NCI-H524 treated with DMSO at 0.1 percent for 48 hours (cell line): Measurements from ENCODE around the gene ST7.
"Not testable (repeated sequence)": the region's sequence is repeated elsewhere in the genome, so short reads cannot be mapped to it uniquely, and the experiment has no call there.

Experiments
- DNase-seq: peaks from one replicate; lab custom pipeline; 2025; lab: John Stamatoyannopoulos, UW

The ST7 gene, protein sequence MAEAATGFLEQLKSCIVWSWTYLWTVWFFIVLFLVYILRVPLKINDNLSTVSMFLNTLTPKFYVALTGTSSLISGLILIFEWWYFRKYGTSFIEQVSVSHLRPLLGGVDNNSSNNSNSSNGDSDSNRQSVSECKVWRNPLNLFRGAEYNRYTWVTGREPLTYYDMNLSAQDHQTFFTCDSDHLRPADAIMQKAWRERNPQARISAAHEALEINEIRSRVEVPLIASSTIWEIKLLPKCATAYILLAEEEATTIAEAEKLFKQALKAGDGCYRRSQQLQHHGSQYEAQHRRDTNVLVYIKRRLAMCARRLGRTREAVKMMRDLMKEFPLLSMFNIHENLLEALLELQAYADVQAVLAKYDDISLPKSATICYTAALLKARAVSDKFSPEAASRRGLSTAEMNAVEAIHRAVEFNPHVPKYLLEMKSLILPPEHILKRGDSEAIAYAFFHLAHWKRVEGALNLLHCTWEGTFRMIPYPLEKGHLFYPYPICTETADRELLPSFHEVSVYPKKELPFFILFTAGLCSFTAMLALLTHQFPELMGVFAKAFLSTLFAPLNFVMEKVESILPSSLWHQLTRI

DNA sequence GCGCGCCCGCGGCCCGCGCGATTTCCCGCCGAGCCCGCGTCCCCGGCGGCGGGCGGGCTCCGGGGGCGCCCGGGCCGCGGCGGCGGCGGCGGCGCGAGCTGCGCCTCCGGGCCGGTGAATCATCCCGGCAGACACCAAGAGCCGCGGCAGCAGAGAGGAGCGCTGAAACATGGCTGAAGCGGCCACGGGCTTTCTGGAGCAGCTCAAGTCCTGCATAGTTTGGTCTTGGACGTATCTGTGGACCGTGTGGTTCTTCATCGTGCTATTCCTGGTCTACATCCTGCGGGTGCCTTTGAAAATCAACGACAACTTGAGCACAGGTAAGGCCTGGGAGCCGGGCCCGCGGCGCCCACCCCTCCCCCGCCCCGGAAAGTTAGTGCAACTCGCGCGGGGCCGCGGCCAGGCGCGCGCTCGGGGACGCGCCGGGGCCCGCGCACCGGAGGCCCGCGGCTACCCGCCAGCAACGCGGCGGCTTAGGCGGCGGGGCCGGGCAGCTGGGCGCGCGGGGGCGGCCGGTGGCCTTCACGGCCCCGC lies at the start of gene ST7:
TSS of gene ST7 (plus strand) at position 130 of the 534 bp plus-strand sequence. CDS start at position 170, 40 bp downstream.
- no peak for DNase-seq

DNA sequence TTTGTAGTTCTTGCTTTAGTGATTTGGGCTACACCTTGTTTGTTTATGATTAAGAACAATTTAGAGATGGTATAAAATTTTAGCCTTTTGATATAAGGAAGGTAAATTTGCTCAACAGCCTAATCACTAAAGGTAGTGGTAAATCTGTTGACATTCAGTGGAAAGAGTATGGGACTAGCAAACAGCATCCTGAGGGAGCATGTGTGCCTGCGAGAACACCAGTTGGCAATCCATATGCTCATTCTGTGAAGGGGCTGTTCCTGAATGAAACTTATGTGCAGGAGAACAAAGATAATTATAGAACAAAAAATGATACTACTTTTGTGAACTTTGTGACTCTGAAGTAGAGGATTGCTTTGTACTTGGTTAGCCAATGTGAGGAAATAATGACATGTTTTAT lies 46.9 kb upstream of the ST7 start:
- no peak for DNase-seq

DNA sequence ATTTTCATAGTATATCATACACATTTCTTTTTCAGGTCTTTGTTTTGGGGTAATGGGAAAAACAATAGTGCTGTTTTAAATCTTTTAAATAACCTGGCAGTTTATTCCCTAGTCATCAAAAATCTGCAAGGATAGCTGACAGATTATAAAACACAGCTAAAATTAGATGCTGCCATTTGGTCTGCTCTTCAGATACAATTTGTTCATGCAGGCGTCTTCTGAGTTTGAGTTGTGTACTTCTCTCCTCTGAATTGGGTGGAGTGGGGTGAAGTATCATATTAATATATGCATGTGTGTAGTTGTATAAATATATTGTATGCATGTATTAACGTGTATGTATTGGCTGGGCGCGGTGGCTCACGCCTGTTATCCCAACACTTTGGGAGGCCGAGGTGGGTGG lies 42.9 kb upstream of the ST7 start:
- DNase-seq, result no peak

DNA sequence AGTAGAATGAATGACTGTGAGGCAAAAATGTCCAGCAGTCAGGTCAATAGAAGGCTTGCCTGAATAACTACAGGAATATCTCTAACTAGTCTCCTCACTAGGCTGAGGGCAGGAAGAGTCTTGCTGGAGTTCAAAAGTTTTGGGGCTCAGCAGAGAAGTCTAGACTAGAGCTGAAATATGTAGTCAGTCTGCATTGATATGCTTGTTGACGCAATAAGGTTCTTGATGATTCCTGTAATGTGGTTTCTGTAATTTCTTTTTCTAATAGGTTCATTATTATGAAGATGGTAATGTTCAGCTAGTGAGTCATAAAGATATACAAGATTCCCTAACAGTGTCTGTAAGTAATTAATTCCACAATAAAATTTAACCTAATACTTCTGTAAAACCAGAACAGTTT lies 41.5 kb upstream of the ST7 start:
- no peak for DNase-seq

DNA sequence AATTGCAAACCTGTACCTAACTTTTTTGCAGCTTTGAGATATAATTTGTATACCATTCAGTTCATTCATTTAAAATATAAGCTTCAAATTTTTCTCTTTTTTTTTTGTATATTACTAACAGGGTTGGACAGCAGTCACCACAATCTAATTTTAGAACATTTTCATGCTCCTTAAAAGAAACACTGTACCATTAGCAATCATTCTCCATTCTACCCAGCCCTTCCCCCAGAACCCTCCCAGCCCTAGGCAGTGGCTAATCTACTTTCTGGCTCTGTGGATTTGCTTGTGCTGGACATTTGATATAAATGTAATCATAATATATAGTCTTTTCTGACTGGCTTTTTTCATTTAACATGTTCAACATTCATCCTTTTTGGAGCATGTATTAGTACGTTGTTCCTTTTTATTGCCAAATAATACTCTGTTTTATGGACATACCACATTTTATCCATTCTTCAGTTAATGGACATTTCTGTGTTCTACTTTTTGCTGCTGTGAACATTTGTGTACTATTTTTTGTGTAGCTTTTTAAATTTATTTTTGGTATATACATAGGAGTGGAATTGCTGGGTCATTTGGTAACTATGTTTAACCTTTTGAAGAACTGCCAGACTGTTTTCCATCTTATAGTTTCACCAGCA lies 40.9 kb upstream of the ST7 start:
- DNase-seq, result no peak

DNA sequence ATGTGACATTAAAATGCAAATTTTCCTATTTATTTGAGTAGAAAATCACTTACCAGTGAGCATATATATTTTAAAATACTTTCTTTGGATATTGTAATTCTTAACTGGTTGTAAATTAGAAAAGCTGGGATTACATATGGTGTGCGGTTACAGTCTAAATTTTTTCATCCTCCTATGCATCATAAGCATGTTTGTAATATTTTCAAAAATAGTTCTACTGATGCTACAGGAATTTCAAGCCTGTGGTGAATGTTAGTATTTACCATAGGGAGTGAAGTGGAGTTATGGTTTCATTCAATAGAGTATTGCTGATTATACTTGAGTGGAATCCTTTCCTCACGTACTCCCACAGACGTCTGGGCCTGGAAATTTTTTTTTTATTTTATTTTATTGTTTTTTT lies 34.6 kb upstream of the ST7 start:
- DNase-seq, result no peak

DNA sequence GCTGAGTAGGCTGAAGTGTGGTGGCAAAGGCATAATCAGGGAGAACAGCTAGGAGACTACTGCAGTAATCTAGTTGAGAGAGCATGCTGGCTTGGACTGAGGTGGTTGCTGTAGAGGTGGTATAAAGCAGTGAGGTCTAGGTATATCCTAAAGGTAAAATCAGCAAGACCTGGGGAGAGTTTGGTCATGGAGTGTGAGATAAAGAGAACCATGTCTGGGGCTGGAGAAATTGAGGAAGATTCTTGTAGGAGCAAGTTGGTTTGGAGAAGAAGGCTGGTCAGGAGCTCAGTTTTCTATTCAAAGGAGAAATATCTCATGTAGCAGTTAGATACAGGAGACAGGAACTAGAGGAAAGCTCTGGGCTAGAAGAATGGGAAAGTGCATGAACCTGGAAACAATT lies 32.9 kb upstream of the ST7 start:
- DNase-seq, result no peak

DNA sequence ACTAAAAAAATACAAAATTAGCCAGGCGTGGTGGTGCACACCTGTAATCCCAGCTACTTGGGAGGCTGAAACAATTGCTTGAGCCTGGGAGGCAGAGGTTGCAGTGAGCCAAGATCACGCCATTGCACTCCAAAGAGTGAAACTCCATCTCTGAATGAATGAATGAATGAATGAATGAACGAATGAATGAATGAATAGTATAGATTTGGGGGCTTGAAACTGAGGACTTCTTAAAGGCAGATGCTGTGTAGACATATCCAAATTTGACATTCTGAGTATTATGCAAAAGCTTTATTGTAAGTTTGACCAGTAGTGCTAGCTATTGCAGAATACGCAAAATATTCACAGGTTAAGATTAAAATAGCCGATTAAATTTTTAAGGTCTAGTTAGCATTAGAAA lies 30.8 kb upstream of the ST7 start:
- no peak for DNase-seq

DNA sequence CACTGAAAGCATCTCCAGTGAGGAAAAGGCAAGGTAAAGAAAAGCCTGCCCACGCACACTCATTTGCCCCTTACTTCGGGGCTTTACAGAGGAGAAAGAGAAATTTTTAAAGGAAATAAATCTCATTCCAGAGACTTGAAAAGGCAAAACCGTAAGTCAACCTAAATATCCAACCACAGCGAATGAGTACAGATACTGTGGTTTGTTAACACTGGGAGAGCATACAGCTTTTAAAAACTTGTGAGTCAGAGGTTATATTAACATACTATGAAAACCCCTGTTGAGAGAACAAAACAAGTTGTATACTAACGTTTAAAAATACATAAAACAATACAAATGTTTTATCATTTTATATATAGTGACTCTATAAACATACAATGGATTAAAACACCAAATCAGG lies 28.6 kb upstream of the ST7 start:
- DNase-seq, result no peak

DNA sequence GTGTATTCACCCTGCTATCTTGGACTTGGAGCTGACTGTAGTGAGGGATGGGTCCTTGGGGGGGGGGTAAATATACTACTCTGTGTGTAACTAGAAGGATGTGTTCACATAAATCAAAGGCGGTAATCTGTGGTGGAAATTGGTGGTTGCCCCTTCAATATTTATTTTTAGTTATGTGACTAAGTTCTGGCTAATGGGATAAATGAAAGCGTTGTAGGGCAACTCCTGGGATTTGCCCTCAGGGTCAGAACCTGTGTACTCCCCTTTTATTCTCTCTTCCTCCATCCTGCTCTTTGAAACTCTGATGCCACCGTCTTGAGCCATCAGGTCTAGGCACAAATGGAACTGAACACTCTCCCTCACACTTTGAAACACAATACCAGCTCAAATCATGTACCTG lies 24.3 kb upstream of the ST7 start:
- DNase-seq, result no peak

DNA sequence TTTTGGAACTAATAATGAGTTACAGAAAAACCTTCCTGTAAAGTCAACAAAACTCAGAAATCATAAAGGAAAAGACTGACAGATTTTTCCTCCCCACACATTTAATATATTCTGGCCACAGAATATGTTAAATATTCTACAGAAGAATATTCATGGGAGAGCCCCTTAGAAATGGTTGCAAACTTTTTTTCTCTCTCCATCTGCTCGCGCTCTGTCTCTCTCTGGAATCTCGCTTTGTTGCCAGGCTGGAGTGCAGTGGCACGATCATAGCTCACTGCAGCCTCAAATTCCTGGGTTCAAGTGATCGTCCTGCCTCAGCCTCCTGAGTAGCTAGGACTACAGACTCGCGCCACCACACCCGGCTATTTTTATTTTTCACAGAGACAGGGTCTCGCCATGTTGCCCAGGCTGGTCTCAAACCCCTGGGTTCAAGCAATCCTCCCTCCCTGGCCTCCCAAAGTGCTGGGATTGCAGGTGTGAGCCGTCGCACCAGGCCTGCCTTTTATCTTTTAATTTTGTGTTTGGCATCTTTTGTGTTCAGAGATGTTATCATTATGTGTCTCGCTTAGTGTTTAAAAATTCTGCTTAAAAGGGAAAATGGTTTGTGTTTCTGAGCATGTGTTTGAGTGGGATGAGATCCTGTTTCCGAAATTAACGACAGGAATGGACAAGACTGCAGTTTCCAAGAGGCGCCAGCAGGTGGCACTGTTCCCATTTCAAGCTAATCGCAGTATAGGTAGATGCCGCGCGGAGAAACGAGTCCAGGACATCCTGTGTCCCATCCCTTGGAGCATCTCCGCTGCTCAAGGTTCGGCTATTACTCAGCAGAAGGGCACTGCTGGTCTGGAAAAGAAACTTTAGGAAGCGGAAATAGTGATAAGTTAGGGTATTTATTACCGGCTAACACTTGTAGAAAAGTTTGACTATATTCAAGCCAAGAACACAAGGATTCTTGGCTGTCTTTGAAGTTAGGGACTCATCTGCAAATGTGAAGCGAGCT lies 23.1 kb upstream of the ST7 start:
- DNase-seq, result no peak

DNA sequence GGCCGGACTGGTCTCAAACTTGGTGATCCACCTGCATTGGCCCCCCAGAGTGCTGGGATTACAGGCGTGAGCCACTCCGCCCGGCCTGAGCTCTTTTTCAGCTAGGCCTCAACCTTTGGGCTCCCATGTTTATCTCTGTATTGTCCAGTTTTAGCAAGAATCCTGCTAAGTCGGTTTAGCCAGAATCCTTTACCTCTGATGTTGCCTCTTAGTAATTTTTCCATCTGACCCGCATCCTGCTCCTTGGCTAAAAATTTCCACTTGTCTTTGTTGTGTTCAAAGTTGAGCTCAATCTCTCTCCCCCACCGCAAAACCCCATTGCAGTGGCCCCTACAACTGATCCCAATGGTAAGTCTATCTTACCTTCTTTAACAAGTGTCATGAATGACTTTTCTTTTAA lies 20.7 kb upstream of the ST7 start:
- DNase-seq, result no peak

DNA sequence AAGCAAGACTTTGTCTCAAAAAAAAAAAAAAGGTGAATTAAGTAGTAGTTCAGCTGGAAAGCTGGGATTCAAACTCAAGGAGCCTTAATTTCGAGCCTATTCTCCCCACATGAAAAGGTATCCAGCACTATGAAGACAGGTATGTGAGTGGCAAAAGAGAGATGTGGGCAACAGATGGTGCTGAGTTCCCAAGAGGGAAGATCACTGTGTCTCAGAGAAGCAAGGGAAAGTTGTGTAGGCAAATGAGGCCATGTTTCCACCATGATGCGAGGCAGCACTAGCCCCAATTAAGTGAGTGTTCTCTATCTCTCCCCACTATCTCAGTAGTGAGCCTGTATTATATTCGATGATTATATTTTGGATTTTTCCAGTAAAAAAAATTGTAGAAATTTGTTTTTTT lies 19.8 kb upstream of the ST7 start:
- no peak for DNase-seq

DNA sequence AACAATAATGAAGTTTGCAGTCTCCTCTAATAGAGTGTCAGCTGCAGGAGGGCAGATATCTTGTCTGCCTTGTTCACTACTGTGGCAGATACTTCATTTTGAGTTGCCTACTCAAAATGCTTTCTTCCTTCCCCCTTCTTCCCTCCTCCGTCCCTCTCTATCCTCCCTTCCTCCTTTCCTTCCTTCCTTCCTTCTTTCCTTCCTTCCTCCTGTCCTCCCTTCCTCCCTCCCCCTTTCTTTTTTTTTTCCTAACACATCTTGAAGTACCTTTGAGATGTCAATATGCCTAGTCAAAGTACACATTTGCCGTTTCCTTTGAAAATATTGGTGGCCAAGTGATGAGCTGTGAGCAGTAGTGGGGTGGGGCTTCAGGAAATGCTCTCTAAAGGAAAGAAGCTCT lies 18.7 kb upstream of the ST7 start:
- DNase-seq, result no peak

DNA sequence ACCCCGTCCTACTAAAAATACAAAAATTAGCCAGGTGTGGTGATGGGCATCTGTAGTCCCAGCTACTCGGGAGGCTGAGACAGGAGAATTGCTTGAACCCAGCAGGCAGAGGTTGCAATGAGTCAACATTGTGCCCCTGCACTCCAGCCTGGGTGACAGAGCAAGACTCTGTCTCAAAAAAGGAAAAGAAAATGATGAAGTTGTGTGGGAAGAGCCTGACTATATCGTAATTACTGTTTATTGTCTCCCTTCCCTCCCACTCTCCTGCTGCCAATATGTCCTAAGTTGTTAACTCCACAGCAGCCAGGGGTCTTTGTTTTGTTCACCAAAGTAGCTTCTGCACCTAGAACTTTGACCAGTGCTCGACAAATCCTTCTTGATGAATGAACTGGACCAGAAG lies 16.5 kb upstream of the ST7 start:
- not testable (repeated sequence) for DNase-seq

DNA sequence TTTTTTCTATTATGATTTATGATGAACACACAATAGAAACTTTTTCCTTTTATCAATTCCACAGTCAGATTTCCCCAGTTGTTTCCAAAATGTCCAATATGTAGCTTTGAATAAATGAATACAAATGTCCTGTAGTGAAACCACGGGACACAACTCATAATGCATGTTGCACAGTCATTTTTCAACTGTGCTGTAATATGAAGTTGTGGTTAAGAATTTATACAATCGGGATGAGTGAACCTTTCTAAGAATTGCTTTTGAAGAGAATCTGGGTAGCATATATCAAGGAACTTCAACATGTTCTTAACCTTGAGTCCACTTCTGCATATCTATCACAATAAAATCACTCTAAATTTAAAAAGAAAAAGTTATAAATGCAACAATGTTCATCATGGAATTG lies 14.6 kb upstream of the ST7 start:
- no peak for DNase-seq

DNA sequence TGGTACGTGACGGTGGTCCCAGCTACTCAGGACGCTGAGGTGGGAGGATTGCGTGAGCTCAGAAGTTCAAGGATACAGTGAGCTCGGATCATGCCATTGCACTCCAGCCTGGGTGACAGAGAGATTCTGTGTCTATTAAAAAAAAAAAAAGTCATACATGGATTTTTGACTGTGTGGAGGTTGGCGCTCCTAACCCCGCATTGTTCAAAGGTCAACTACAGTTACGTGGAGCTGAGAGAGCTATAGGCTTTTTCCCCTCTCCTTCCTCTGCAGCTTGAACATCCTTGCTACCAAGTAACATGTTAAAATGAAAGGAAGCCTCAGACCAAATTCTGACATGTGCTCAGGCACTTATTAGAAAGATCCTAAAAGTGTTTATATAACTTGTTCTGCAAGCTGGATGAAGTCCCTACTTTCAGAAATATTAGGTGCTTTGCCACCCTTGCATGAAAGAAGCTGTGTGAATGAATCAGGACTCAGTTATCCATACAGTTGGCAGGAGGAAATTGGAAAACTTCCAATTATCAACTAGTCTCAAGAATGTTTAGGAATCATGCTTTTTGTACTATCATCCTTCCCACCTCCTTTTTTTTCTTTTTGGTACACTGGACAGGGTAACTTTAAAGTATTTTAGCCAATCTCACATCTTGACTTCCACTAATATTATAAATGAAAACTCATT lies 12.5 kb upstream of the ST7 start:
- DNase-seq, result no peak

DNA sequence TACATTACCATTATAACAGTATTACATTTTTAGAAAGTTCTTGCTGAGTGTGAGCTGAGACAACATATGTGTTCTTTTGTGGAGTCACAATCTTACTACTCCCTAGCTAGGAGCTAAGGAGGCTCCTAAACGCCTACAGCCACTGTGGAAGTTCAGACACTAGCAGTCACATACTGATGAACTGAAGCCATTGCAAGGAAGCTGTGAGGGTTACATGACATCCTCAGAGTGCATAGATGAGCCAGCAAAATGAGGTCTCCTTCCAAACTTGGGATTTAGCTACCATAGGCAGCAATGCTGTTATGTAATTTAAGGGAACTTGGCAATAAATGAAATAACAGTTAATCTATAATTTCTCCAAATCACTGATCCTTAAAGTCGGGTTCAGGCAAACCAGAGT lies 10.8 kb upstream of the ST7 start:
- DNase-seq, result no peak

DNA sequence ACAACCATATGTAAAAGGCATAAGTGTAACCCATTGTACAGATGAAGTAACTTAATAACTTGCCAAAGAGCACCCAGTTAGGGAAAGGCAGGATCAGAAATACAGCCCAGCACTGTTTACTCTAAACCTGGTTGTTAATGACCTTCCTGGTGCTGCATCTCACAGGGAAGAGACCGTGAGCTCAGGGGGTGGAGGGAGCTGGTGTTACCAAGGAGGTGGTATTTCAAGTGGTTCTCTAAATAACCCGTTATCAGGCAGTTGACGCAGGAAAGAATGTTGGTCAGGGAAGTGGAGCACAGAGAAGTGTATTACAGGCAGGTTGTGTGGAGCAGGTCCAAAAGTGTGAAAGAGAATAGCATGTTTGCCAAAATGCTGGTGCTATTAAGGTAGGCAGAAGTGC lies 4.4 kb upstream of the ST7 start:
- DNase-seq, result no peak

DNA sequence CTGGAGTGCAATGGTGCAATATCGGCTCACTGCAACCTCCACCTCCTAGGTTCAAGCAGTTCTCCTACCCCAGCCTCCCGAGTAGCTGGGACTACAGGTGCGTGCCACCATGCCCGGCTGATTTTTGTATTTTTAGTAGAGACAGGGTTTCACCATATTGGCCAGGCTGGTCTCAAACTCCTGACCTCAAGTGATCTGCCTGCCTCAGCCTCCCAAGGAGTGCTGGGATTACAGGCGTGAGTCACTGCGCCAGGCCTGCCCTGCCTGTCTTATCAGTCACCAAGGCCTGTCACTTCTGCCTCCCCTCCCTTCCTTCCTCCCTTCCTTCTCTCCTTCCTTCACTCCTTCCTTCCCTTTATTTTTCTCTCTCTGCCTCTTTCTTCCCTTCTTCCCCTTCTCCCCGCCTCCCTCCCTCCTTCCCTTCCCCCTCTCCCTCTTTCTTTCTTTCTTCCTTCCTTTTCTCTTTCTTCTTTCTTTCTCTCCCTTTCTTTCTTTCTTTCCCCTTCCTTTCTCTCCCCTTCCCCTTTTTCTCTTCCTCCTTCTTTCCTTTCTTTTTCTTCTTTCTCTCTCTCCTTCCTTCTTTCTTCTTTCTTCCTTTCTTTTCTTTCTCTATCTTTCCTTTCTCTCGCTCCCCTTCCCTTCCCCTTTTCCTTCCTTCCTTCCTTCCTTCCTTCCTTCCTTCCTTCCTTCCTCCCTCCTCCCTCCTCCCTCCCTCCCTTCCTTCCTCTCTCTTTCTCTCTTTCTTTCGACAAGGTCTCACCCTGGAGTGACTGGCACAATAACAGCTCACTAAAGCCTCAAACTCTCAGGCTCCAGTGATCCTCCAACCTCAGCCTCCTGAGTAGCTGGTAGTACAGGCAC lies 3.1 kb upstream of the ST7 start:
- DNase-seq, result no peak
